Liver (tissue), 9 donors: ENCODE results near the gene EAF1. TPM values are rescaled to one million over a fixed set of nuclear protein-coding genes. Genes with fewer than 3 reads are reported as not detected.

ENCODE experiments used
- DNase-seq: peaks from one replicate; pipeline ENCODE4 v3.0.0-alpha.2; 2017; ENCODE audit warnings: low spot score
- H3K27ac ChIP-seq, 2 donors: one replicate each; pipeline ENCODE4 v1.7.0; 2013; ENCODE audit warnings: inconsistent platforms in 2 of 2, low read length in 2 of 2, control low read depth in 1 of 2, low read depth in 1 of 2, mild to moderate bottlenecking in 1 of 2
- H3K27me3 ChIP-seq, 4 donors: one replicate each; pipeline versions ENCODE4 v1.6.1 to v1.7.0; 2013; ENCODE audit warnings: low read length in 3 of 4, inconsistent platforms in 1 of 4, mild to moderate bottlenecking in 1 of 4, moderate library complexity in 1 of 4; ENCODE audit not compliant: control insufficient read depth in 4 of 4, insufficient read depth in 4 of 4
- H3K36me3 ChIP-seq, 4 donors: one replicate each; pipeline versions ENCODE4 v1.6.1 to v1.7.0; 2013; ENCODE audit warnings: low read length in 3 of 4, mild to moderate bottlenecking in 3 of 4, low read depth in 1 of 4, moderate library complexity in 1 of 4; ENCODE audit not compliant: control insufficient read depth in 4 of 4, insufficient read depth in 3 of 4
- H3K4me1 ChIP-seq, 4 donors: one replicate each; pipeline versions ENCODE4 v1.6.1 to v1.7.0; 2013; ENCODE audit warnings: low read length in 3 of 4, mild to moderate bottlenecking in 3 of 4, moderate library complexity in 1 of 4; ENCODE audit not compliant: control insufficient read depth in 4 of 4, insufficient read depth in 4 of 4
- H3K4me3 ChIP-seq, 3 donors: one replicate each; pipeline versions ENCODE4 v1.6.1 to v1.7.0; 2013; ENCODE audit warnings: low read length in 3 of 3, control low read depth in 1 of 3, low read depth in 1 of 3, mild to moderate bottlenecking in 1 of 3
- H3K9ac ChIP-seq, 2 donors: one replicate each; pipeline ENCODE4 v1.7.0; 2013; ENCODE audit warnings: low read length in 2 of 2, mild to moderate bottlenecking in 2 of 2, moderate library complexity in 2 of 2, control low read depth in 1 of 2, low read depth in 1 of 2
- H3K9me3 ChIP-seq, 4 donors: one replicate each; pipeline versions ENCODE4 v1.6.1 to v1.7.0; 2013; ENCODE audit warnings: low read length in 3 of 4; ENCODE audit not compliant: control insufficient read depth in 4 of 4
- CTCF ChIP-seq: fragments of 150-350 bp; IDR thresholded peaks from 2 replicates; pipeline ENCODE4 v1.5.1; 2017; ENCODE audit warnings: improper control_type of control experiment, low read depth, low read length; ENCODE audit not compliant: missing input control
- GABPA ChIP-seq, 2 donors: IDR thresholded peaks in 1 of 2; conservative IDR thresholded peaks in 1 of 2; 2 replicates each; pipeline ENCODE4 v1.6.1; 2016; ENCODE audit warnings: antibody characterized with exemption in 2 of 2, mild to moderate bottlenecking in 1 of 2, moderate library complexity in 1 of 2
- HNF4A ChIP-seq, 2 donors: conservative IDR thresholded peaks; 2 replicates each; pipeline ENCODE4 v1.6.1; 2016; ENCODE audit warnings: antibody characterized with exemption in 2 of 2, mild to moderate bottlenecking in 2 of 2
- HNF4G ChIP-seq: IDR thresholded peaks from 2 replicates; pipeline ENCODE4 v1.6.1; 2016; ENCODE audit warnings: antibody characterized with exemption
- RAD21 ChIP-seq, 2 donors: IDR thresholded peaks; 2 replicates each; pipeline ENCODE4 v1.6.1; 2016; ENCODE audit warnings: antibody characterized with exemption in 2 of 2, mild to moderate bottlenecking in 2 of 2
- RXRA ChIP-seq, 2 donors: IDR thresholded peaks; 2 replicates each; pipeline ENCODE4 v1.6.1; 2017 to 2018; ENCODE audit warnings: antibody characterized with exemption in 2 of 2, mild to moderate bottlenecking in 1 of 2
- SP1 ChIP-seq: IDR thresholded peaks from 2 replicates; pipeline ENCODE4 v1.6.1; 2018; ENCODE audit warnings: antibody characterized with exemption, mild to moderate bottlenecking
- YY1 ChIP-seq: IDR thresholded peaks from 2 replicates; pipeline ENCODE4 v1.6.1; 2016; ENCODE audit warnings: antibody characterized with exemption, mild to moderate bottlenecking
- WGBS: extraction: QIAGEN DNeasy Blood & Tissue Kit; methylation state at CpG from one replicate; pipeline ENCODE4 v1.1.7; 2013; 5-methylcytosine and 5-hydroxymethylcytosine counted together
- polyA plus RNA-seq, 2 donors: library from polyadenylated mRNA; stranded (reverse) in 1 of 2; unstranded in 1 of 2; fragments of 200-250 nt in 1 of 2; fragments of >200 nt in 1 of 2; fragmentation: Nextera tagmentation in 1 of 2; extraction: Ambion mirVana in 1 of 2; gene quantifications; one replicate each; pipeline versions ENCODE4 v1.2.1 to v1.2.3, GENCODE V29; 2013 to 2015
- total RNA-seq, 2 donors: library from RNA; depleted of rRNA; stranded (reverse); fragments of >200 nt; gene quantifications; one replicate each; pipeline ENCODE4 v1.2.3, GENCODE V29; 2014
- TF ChIP-seq, protein P1 (sequence below): IDR thresholded peaks from 2 replicates; pipeline ENCODE4 v1.6.1; 2016; ENCODE audit warnings: antibody characterized with exemption
- TF ChIP-seq, protein P2 (sequence below): IDR thresholded peaks from 2 replicates; pipeline ENCODE4 v1.6.1; 2016; ENCODE audit warnings: antibody characterized with exemption
- donor health status: healthy.
- donor health status: healthy.
- donor health status: healthy.
- donor health status: healthy.
- donor health status: healthy.

The EAF1 gene
- total and polyA plus RNA-seq, 4 donors, result 4.6 to 15.0 (median 11.4) TPM

DNA sequence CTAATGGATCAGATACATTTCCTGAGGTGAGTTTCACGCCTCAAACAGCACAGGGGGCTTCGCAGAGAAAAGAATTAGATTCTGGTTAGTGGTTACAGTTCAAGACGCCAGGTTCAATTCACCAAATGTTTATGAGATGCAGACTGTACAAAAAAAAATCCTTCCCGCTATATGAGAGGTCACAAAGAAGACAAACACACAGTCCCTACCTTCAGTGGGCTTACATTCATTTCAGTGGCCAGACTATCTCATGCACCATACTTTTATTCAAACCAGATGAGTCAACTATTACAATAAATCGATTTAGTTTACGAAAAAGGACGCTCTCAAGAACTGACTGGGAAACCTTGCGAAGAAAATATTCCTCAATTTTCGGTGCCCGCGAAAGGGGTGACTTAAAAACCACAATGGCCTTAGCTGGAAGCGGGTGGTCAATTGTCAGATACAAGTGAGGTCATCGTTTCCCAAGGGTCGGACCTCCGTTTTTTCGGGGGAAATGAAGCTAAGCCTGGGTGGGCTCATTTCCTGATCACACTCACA is 749 bp upstream of the EAF1 start:
- Histone ChIP-seq H3K27me3 (no peaks in the 10 kb centered on the region), H3K4me1 (peaks cover 0 to 50% (median 34%) of the 10 kb centered on the region in 4 donors), H3K9ac (peak overlapping the region in 1 of 2 donors; percentile 59), H3K27ac (peak overlapping the region in 1 of 2 donors; percentile 87), H3K9me3 (no peaks in the 10 kb centered on the region), H3K4me3 (peak overlapping the region; percentile 74 to 94 (median 74)), H3K36me3 (peaks cover 0 to 18% (median 10%) of the 10 kb centered on the region in 4 donors)
- WGBS, result 48% methylated on average over 16 of the region's 16 CpGs
- no peak for DNase-seq
- TF ChIP-seq GABPA (IDR thresholded peaks at IDR 0.05 in 1 of 2, conservative IDR thresholded peaks at IDR 0.05 in 1 of 2), result no peak
- TF ChIP-seq HNF4G, result no peak
- no peak for TF ChIP-seq SP1
- TF ChIP-seq, protein P1, sequence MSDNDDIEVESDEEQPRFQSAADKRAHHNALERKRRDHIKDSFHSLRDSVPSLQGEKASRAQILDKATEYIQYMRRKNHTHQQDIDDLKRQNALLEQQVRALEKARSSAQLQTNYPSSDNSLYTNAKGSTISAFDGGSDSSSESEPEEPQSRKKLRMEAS, result no peak
- TF ChIP-seq RAD21 (IDR thresholded peaks at IDR 0.05), result no peak
- no peak for TF ChIP-seq RXRA (IDR thresholded peaks at IDR 0.05)
- no peak for TF ChIP-seq CTCF
- TF ChIP-seq YY1, result no peak
- no peak for TF ChIP-seq HNF4A (conservative IDR thresholded peaks at IDR 0.05)
- TF ChIP-seq, protein P2, sequence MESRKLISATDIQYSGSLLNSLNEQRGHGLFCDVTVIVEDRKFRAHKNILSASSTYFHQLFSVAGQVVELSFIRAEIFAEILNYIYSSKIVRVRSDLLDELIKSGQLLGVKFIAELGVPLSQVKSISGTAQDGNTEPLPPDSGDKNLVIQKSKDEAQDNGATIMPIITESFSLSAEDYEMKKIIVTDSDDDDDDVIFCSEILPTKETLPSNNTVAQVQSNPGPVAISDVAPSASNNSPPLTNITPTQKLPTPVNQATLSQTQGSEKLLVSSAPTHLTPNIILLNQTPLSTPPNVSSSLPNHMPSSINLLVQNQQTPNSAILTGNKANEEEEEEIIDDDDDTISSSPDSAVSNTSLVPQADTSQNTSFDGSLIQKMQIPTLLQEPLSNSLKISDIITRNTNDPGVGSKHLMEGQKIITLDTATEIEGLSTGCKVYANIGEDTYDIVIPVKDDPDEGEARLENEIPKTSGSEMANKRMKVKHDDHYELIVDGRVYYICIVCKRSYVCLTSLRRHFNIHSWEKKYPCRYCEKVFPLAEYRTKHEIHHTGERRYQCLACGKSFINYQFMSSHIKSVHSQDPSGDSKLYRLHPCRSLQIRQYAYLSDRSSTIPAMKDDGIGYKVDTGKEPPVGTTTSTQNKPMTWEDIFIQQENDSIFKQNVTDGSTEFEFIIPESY, result no peak

- Histone ChIP-seq H3K36me3 (peaks cover 0 to 23% (median 15%) of the 10 kb centered on the region in 4 donors), H3K27ac (peak overlapping the region; percentile 74 to 87), H3K4me1 (peaks cover 0 to 50% (median 34%) of the 10 kb centered on the region in 4 donors), H3K9ac (peak overlapping the region; percentile 82 to 85), H3K4me3 (peak overlapping the region; percentile 74 to 94 (median 74)), H3K27me3 (no peaks in the 10 kb centered on the region), H3K9me3 (no peaks in the 10 kb centered on the region)
- 1% methylated on average over 11 of the region's 11 CpGs for WGBS
- DNase-seq, result peak; percentile 57
- TF ChIP-seq HNF4A (conservative IDR thresholded peaks at IDR 0.05), result peak; percentile 48 to 67
- no peak for TF ChIP-seq GABPA (IDR thresholded peaks at IDR 0.05 in 1 of 2, conservative IDR thresholded peaks at IDR 0.05 in 1 of 2)
Observed at GRCh38 chr3:15427981-15428380, 583 bp downstream of the EAF1 start.

DNA sequence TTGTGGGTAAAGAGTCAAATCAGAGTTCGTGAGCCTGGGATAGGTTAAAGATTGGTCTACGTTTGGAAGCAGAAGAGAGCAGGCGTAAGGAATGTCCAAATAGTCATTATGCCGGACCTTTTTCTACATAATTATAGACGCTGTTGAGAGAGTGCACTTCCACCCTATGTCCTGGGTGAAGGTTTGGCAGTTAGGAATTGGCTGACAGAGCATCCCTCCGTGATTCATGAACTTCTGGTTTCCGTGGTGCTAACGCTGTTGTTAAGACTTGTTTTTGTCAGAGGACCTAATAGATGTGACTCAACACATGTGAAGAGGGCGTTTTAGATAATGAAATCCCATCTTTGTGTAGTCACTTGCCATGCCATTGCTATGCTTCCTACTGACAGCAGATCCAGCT is 1.1 kb downstream of the EAF1 start:
- Histone ChIP-seq H3K4me1 (peaks cover 0 to 50% (median 34%) of the 10 kb centered on the region in 4 donors), H3K9me3 (no peaks in the 10 kb centered on the region), H3K36me3 (peaks cover 0 to 27% (median 19%) of the 10 kb centered on the region in 4 donors), H3K27ac (peak overlapping the region in 1 of 2 donors; percentile 87), H3K9ac (peak overlapping the region; percentile 23 to 85), H3K27me3 (no peaks in the 10 kb centered on the region), H3K4me3 (peak overlapping the region; percentile 74 to 94 (median 74))
- WGBS, result 9% methylated on average over 9 of the region's 9 CpGs
- TF ChIP-seq RXRA (IDR thresholded peaks at IDR 0.05), result no peak
- DNase-seq, result no peak
